Measurements from ENCODE around the gene MALT1. TPM values are rescaled to one million over a fixed set of nuclear protein-coding genes. Genes with fewer than 3 reads are reported as not detected.

Gene MALT1
- total and polyA plus RNA-seq, 2 donors from 2014 or later: 10.4 to 39.4 TPM

- no peak for TF ChIP-seq CTCF (IDR thresholded peaks at IDR 0.05; ENCODE audit: borderline replicate concordance, extremely low read depth, insufficient read depth)
- Histone ChIP-seq H3K4me1 (ENCODE audit: control insufficient read depth in 2 of 3, insufficient read depth in 2 of 3, low read depth in 1 of 3, low read length in 3 of 3) (peaks cover 0 to 4% (median 0%) of the 10 kb centered on the region in 3 donors), H3K27me3 (ENCODE audit: control insufficient read depth, insufficient read depth, low read length) (no peaks in the 10 kb centered on the region), H3K9ac (ENCODE audit: low read length in 3 of 3) (no peak overlapping the region), H3K27ac (ENCODE audit: low read depth in 2 of 2, low read length in 2 of 2) (no peak overlapping the region), H3K9me3 (ENCODE audit: control insufficient read depth in 2 of 3, insufficient read depth in 1 of 3, low read length in 3 of 3) (no peaks in the 10 kb centered on the region), H3K36me3 (ENCODE audit: control insufficient read depth in 2 of 3, insufficient read depth in 3 of 3, low read length in 3 of 3) (no peaks in the 10 kb centered on the region), H3K4me3 (ENCODE audit: low read length in 3 of 3) (no peak overlapping the region)
- intact Hi-C loops (cut with DNase I): no loop called here
- no peak for DNase-seq
- no peak for FAIRE-seq
These were observed 32.0 kb upstream of the MALT1 start for GRCh38 chr18:58639237-58639636.

GRCh38 chr18:58639751-58640427 lies 31.4 kb upstream of the MALT1 start:
- Histone ChIP-seq H3K36me3 (ENCODE audit: control insufficient read depth in 2 of 3, insufficient read depth in 3 of 3, low read length in 3 of 3) (no peaks in the 10 kb centered on the region), H3K9me3 (ENCODE audit: control insufficient read depth in 2 of 3, insufficient read depth in 1 of 3, low read length in 3 of 3) (no peaks in the 10 kb centered on the region), H3K4me3 (ENCODE audit: low read length in 3 of 3) (no peak overlapping the region), H3K4me1 (ENCODE audit: control insufficient read depth in 2 of 3, insufficient read depth in 2 of 3, low read depth in 1 of 3, low read length in 3 of 3) (peaks cover 0 to 4% (median 0%) of the 10 kb centered on the region in 3 donors), H3K27me3 (ENCODE audit: control insufficient read depth, insufficient read depth, low read length) (no peaks in the 10 kb centered on the region), H3K9ac (ENCODE audit: low read length in 3 of 3) (no peak overlapping the region), H3K27ac (ENCODE audit: low read depth in 2 of 2, low read length in 2 of 2) (no peak overlapping the region)
- FAIRE-seq (no peak), DNase-seq (no peak)
- intact Hi-C loops (cut with DNase I): no loop called here
- no peak for TF ChIP-seq CTCF (IDR thresholded peaks at IDR 0.05; ENCODE audit: borderline replicate concordance, extremely low read depth, insufficient read depth)

GRCh38 chr18:58640428-58640805 lies 30.8 kb upstream of the MALT1 start:
- Histone ChIP-seq H3K27me3 (ENCODE audit: control insufficient read depth, insufficient read depth, low read length) (no peaks in the 10 kb centered on the region), H3K27ac (ENCODE audit: low read depth in 2 of 2, low read length in 2 of 2) (no peak overlapping the region), H3K9me3 (ENCODE audit: control insufficient read depth in 2 of 3, insufficient read depth in 1 of 3, low read length in 3 of 3) (no peaks in the 10 kb centered on the region), H3K4me1 (ENCODE audit: control insufficient read depth in 2 of 3, insufficient read depth in 2 of 3, low read depth in 1 of 3, low read length in 3 of 3) (peaks cover 0 to 4% (median 0%) of the 10 kb centered on the region in 3 donors), H3K4me3 (ENCODE audit: low read length in 3 of 3) (no peak overlapping the region), H3K9ac (ENCODE audit: low read length in 3 of 3) (no peak overlapping the region), H3K36me3 (ENCODE audit: control insufficient read depth in 2 of 3, insufficient read depth in 3 of 3, low read length in 3 of 3) (no peaks in the 10 kb centered on the region)
- DNase-seq (no peak), FAIRE-seq (no peak)
- intact Hi-C loops (cut with DNase I): no loop called here
- TF ChIP-seq CTCF (IDR thresholded peaks at IDR 0.05; ENCODE audit: borderline replicate concordance, extremely low read depth, insufficient read depth): no peak
